Left cardiac atrium (tissue), 4 donors: Measurements from ENCODE around the gene SEPTIN11. TPM values are rescaled to one million over a fixed set of nuclear protein-coding genes. Genes with fewer than 3 reads are reported as not detected.
"Not testable (repeated sequence)": the region's sequence is repeated elsewhere in the genome, so short reads cannot be mapped to it uniquely, and the experiment has no call there.

Source experiments
- ATAC-seq, 2 donors: fragments of 200-7000 bp; cut with Tn5 transposase; one replicate each; pipeline ENCODE4 v1.9.1; 2020; ENCODE audit warnings: mild to moderate bottlenecking in 2 of 2, moderate library complexity in 2 of 2
- DNase-seq: peaks from one replicate; pipeline ENCODE4 v3.0.0-alpha.2; 2020
- intact Hi-C, 2 donors: fragments of 100-400 bp; cut with DNase I; formaldehyde crosslinking; loops; one replicate each; pipeline versions ENCODE4 v1.14.1 to v1.15.1; 2022 to 2023
- total RNA-seq, 2 donors: library from RNA; stranded (reverse); fragmentation: NEBNext Ultra II Directional; extraction: Animal tissue kit (Norgen Biotek cat#: 25700); gene quantifications; one replicate each; pipeline ENCODE4 v1.2.1, GENCODE V29; 2021
- donor health status: DM: no; HTN: yes; CAD: no.
- donor health status: DM: no; HTN: yes; CAD: no; lungs with severe emphysema.
- donor health status: DM: yes; HTN: yes; CAD: no.
- donor health status: Dilated cardiomyopathy.

SEPTIN11 gene
- total RNA-seq, 2 donors from 2014 or later: 59.6 to 65.6 TPM

DNA sequence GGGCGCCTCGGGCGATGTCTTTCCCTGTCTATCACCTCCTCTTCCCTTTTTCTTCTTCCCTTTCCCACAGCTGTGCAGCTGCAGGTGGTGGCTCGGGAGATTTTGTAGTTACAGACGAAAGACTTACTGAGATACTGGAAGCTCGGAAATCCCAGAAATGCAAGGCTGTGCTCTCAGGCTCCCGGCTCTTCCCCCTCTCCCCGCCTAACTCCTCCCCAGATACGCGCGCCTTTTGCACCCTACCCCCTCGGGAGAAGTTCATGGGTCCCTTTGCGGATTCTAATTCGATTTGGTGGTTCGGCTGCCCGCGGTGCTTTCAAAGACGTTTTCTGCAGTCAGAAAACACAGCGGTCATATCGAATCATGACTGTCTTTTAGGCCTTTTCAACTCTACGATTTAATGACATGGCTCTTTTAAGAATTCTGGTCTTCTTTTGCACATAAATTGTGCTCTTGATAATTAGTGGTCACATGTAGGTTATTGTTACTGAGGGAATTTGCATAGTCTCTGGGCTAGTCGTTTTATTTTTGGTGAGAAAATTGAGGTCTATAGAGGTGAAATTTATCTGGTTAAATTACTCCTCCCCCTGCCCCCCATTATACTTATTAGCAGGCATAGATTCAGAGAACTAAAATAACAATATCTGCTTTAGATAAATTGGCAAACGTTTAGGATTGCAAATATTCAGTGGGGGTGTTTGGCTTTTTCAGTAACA lies 1.6 kb downstream of the SEPTIN11 start:
- DNase-seq: no peak
- intact Hi-C loops: loop anchor here in 1 of 2 donors (5.0 kb wide), 1 partner anchor 36 kb away; no protein-coding TSS in a partner anchor
- ATAC-seq: no peak

GRCh38 chr4:76951672-76952010 lies 2.1 kb downstream of the SEPTIN11 start:
- DNase-seq: no peak
- ATAC-seq: no peak
- intact Hi-C loops: loop anchor here in 1 of 2 donors (5.0 kb wide), 1 partner anchor 36 kb away; no protein-coding TSS in a partner anchor

- DNase-seq (no peak), ATAC-seq (no peak)
- intact Hi-C loops: loop anchor here in 1 of 2 donors (5.0 kb wide), 1 partner anchor 35 kb away; no protein-coding TSS in a partner anchor
Measured at GRCh38 chr4:76952071-76952470, 2.5 kb downstream of the SEPTIN11 start.

DNA sequence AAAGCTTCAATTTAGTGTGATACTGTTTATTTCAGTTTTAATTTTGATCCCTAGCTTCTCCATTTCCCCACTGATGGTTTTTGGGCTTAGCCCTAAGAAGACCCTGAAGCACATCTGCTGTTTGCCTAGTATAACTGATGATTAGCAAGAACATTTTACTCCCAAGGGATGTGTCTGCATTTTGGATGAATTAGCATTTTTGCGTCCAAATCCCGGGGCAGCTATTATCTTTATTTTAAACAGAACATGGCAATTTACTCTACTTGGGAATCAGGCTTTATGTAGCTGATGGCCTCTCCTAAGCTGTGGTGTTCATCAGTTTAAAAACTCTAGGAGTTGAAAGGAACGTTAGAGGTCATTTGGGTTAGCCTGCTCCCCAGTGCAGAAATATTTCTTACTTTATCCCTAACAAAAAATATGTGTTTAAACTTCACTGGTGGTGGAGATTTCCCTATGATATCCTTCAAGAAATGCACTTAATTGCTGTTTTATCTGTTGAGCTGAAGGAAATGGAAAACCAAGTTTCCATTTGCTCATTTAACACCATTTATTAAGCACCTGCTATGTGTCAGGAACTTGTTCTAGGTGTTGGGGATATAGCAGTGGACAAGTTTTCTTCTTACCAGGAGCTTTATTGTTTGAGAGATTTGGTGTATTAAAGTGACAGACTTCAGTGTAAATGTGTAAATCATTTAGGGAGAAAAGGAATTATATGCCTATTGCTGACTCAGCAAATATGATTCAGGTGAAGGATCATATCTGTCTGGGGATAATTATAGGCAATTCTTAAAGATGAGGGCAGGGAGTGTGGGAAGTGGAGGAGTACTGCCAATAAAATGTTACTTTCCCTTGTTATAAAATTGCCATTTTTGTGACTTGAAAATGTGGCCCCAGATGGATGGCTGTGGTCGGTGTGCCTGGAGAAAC lies 3.4 kb downstream of the SEPTIN11 start:
- ATAC-seq (no peak), DNase-seq (no peak)
- intact Hi-C loops: loop anchor here in 1 of 2 donors (5.0 kb wide), 1 partner anchor 34 kb away; no protein-coding TSS in a partner anchor

- ATAC-seq: no peak
- intact Hi-C loops: loop anchor here in 1 of 2 donors (5.0 kb wide), 1 partner anchor 33 kb away; no protein-coding TSS in a partner anchor
- no peak for DNase-seq
Measured at GRCh38 chr4:76953956-76954355, 4.4 kb downstream of the SEPTIN11 start.

GRCh38 chr4:76954489-76954888 lies 4.9 kb downstream of the SEPTIN11 start:
- no peak for DNase-seq

DNA sequence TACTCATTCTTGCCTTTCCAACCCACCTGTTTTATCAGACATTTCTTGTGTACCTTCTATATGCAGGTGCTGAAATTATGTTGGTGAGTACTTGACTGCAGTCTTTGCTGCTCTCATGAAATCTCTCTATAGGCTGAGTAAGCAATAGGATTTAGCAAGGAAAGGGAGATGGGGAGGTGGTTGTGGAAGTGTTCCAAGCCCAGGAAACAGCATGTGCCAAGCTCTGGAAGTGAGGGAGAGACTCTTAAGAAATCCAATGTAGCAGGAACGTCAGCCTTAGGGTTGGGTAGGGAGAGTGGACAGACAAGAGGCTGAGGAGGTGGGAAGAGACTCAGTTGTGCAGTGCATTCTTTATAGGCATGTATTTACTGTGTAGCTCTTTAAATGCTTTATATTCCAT lies 5.6 kb downstream of the SEPTIN11 start:
- intact Hi-C loops: no loop called here
- DNase-seq: no peak
- no peak for ATAC-seq

More at GRCh38 chr4:76954489-76954888, 4.9 kb downstream of the SEPTIN11 start:
- intact Hi-C loops: loop anchor here in 1 of 2 donors (5.0 kb wide), 1 partner anchor 33 kb away; no protein-coding TSS in a partner anchor
- ATAC-seq: no peak

DNA sequence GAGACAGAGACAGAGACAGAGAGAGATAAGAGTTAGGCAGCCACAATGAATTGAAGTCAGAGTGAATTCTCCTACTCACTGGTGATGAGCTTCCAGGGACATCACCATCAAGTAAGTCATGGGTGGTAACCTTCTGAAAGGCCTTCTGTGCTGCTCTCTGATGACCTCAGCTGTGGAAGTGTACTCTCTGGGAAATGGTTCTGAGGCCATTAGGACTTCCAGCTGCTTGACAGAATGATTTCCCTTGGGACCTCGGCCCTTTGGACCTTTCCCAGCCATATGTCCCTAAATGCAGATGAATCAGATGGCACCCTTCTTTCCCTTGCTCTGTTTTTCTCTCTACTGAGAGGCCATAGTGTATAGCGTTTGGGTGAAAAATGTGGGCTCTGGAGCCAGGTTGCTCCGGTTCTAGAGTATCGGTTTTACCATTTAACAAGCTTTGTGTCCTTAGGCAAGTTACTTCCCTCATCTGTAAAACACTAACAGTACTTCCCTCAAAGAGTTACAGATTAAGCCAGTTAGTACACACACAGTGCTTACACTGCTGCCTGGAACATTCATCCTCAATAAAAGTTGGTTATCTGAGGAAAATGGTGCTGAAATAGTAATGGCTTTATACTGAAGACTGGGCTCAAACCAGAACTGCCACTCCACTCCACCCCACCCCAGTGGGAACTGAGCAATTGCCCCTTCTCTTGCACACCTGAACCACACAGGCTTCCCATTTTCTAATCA lies 7.6 kb downstream of the SEPTIN11 start:
- intact Hi-C loops: no loop called here
- no peak for DNase-seq
- ATAC-seq: peak; percentile 60 to 76

GRCh38 chr4:76958891-76959290 lies 9.3 kb downstream of the SEPTIN11 start:
- no peak for DNase-seq
- ATAC-seq: no peak
- intact Hi-C loops: no loop called here

DNA sequence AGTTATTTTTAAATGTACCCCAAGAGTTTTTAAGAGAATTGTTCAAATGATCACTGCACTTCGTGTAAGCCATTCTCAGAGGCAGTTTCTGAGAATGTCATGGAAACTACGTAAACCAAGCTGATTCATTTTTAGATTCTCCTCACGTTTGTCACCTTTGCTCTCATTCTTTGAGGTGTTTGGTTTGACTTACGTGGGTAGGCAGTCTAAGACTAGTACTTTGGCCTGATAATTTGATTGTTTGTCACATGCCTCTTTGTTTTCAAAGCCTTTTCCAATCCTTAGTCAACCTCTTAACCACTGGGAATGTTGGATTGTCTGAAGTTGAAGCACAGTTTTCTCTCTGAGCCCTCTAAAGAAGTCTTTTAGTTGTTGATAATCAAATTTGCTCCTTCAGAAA lies 10.5 kb downstream of the SEPTIN11 start:
- intact Hi-C loops: no loop called here
- ATAC-seq: no peak
- no peak for DNase-seq

DNA sequence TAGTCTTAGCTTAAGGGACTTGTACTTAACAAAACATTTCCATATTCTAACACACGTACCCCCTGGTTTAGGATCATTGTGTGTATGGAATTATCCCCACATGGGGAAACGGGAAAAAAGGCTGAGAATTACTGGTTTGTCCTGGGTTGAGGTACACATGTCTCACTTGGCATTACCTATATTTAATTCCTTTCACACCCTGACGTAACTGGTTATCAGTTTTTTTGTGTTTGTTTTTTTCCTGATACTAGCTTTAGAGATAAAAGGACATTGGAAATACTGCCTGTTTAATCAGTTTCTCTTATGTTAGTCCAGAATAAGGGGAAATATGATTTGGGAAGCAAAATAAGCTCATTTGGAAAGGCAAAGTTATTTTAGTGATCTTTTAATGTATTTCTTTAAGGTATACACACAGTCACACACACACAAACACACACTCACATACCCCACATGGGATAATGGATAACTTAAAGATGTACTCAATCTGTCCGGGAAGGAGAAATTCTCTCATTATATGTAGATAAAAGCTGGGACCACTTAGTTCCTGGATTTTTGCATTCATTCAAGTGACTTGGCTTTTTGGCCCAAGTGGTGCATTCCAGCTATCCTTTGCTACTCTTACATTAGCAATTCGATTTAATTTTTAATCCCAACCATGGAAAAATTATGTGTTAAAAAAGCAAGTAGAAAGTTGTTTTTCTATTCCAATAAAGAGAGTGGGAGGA lies 13.0 kb downstream of the SEPTIN11 start:
- DNase-seq (no peak), ATAC-seq (no peak)
- intact Hi-C loops: no loop called here

DNA sequence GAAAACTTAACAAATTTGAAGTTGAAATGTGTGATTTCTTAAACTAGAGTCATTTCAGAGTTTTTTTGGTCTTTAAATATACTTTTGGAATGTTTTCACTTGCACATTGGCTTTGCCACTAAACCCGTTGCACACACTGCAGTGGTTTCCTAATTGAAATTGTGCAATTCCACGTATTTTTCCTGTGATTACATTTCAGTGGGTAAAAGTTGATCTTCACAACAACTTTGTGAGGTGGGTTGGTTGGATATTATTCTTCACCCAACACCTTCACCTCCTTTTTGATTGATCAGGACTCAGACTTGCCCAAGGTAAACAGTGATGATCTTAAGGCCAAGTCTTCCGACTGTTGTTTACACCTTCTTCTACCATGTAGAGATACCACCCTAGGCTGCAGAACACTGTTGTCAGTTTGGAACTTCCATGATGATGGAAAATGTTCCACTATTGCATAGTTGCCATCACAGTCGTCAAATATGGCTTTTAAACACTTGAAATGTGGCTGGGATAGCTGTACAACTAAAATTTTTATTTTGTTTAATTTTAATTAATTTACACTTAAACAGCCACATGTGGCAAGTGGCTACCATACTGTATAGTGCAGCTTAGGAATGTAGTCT lies 13.7 kb downstream of the SEPTIN11 start:
- ATAC-seq (no peak), DNase-seq (no peak)
- intact Hi-C loops: no loop called here

DNA sequence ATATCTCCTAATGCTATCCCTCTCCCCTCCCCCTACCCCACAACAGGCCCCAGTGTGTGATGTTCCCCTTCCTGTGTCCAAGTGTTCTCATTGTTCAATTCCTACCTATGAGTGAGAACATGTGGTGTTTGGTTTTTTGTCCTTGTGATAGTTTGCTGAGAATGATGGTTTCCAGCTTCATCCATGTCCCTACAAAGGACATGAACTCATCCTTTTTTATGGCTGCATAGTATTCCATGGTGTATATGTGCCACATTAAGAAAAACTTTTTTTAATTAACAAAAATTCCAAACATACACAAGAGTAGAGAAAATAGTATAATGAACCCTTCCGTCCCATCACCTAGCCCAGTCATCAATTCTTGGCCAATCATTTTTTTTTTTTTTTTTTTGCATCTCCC lies 14.4 kb downstream of the SEPTIN11 start:
- ATAC-seq, DNase-seq, intact Hi-C loops: not testable (repeated sequence)

DNA sequence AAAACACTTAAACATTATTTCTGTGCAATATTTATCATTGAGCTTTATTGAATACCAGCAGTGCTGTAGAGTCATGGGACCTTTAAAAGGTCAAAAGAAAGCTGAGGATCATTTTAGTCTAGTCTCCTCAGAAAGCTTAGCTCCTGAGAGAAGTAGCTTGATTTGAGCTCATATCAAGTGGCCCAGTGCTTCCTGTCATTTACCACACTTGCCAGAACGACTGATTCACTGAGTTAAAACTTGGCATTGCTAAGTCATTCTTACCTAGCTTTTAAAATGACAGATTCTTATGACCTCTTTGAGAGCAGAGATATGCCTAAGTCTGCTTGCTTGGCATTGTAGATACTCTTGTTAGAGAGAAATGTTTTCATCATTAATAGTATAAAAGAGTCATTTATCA lies 15.2 kb downstream of the SEPTIN11 start:
- DNase-seq (no peak), ATAC-seq (no peak)
- intact Hi-C loops: no loop called here

DNA sequence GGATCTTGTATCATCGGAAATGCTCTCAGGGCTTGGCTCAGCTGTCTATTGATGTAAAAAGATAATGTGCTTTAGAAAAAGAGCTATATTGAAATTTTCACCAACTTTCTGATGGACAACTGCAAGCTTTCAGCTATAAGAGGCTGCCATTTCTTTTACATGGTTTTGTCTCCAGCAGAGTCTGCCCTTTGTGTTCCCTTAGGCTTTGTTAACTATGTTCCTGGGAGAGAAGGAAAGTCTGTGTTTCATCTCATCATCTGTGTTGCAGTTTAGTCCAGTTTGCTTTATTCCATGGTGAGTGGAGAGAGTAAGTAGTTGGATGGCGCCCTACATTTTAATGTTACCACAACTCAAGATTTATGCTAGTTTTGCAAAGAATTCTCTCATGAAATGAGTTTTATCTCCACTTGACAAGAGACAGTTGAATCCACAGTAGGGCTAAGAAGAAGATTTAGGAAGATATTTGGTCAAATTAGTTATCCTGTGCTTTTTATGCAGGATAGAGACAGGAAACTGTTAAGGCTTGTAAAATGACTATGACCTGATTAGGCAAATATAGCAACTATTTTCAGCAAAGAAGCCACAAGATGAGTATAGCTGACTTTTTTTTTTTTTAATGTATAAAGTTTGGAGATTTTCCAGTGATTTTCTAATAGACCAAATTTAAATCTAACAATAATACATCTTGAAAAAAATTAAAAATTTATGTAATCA lies 16.5 kb downstream of the SEPTIN11 start:
- DNase-seq: no peak
- intact Hi-C loops: no loop called here

DNA sequence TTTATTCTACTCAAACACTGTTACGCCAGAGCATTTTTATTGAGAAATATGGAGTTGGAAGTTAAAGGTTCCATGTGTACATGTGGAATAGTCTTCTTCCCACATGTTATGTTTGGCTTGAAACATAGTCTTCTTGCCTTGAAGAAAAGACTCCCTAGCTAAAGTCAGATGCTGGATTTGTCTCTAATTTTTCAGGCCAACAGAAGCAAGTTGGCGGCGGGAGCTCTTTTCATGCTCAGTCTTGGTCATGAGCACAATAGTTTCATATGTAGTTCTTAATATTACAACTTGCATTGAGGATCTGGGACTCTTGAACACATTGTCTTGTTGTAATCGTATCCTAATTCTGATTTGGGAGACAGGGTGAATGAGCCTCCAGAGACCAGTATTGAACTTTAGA lies 19.4 kb downstream of the SEPTIN11 start:
- DNase-seq: no peak

More for the DNA sequence above, 16.5 kb downstream of the SEPTIN11 start:
- no peak for ATAC-seq

DNA sequence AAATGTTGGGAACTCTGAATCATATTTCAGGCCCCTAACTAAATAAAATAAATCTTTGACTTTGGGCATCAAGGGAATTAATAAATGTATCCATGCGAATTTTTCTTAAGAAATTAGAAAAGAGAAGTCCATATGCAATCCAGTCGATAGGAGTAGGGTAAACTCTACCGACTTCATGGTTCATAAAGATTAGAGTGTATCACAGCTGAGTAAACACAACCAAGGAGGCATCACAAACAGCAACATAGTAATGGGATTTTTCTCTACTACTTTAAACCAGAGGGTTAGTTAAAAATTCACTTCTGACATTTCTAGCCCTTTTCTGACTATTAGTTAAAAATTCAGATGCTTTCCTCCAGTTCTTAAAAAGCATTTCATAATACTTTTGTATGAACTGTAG lies 19.9 kb downstream of the SEPTIN11 start:
- ATAC-seq (no peak), DNase-seq (no peak)
- intact Hi-C loops: no loop called here

More for the DNA sequence above, 19.4 kb downstream of the SEPTIN11 start:
- ATAC-seq: peak; percentile 44
- intact Hi-C loops: no loop called here
